M059J (cell line): ENCODE measurements around the gene CST3. TPM values are rescaled to one million over a fixed set of nuclear protein-coding genes. Genes with fewer than 3 reads are reported as not detected.
A peak's percentile ranks its signal among the peaks of the same experiment; 100 is the strongest.
"Not testable (repeated sequence)": the region's sequence is repeated elsewhere in the genome, so short reads cannot be mapped to it uniquely, and the experiment has no call there.

Experiments
- DNase-seq: peaks from one replicate; pipeline ENCODE4 v3.0.0-alpha.2; 2012; ENCODE audit warnings: low read depth
- total RNA-seq: library from RNA; depleted of rRNA; stranded (reverse); fragments of >200 nt; shearing (Covaris generic); gene quantifications from 2 replicates; pipeline ENCODE4 v1.2.3, GENCODE V29; 2014

The CST3 gene
- total RNA-seq, 1 experiment from 2014 or later: 411 TPM

GRCh38 chr20:23643659-23644058, 5.9 kb upstream of the CST3 start:
- no peak for DNase-seq

- DNase-seq: peak; percentile 94
Observed at GRCh38 chr20:23641936-23642751, 4.4 kb upstream of the CST3 start.

- DNase-seq: no peak
Observed at GRCh38 chr20:23640671-23641667, 3.2 kb upstream of the CST3 start.

GRCh38 chr20:23640018-23640601, 2.4 kb upstream of the CST3 start:
- DNase-seq: no peak

GRCh38 chr20:23639490-23639958, 1.8 kb upstream of the CST3 start:
- no peak for DNase-seq

GRCh38 chr20:23638309-23638708, 554 bp upstream of the CST3 start:
- DNase-seq: no peak

- no peak for DNase-seq
Observed at GRCh38 chr20:23636908-23637281, 860 bp downstream of the CST3 start.

- no peak for DNase-seq
Observed at GRCh38 chr20:23636182-23636907, 1.4 kb downstream of the CST3 start.

- DNase-seq: not testable (repeated sequence)
Observed at GRCh38 chr20:23635768-23636090, 2.0 kb downstream of the CST3 start.

- no peak for DNase-seq
Observed at GRCh38 chr20:23634985-23635767, 2.6 kb downstream of the CST3 start.

GRCh38 chr20:23634044-23634801, 3.5 kb downstream of the CST3 start:
- no peak for DNase-seq

GRCh38 chr20:23632711-23633573, 4.8 kb downstream of the CST3 start:
- DNase-seq: no peak

GRCh38 chr20:23631981-23632710, 5.6 kb downstream of the CST3 start:
- no peak for DNase-seq

GRCh38 chr20:23631226-23631822, 6.4 kb downstream of the CST3 start:
- no peak for DNase-seq

- no peak for DNase-seq
Observed at GRCh38 chr20:23630392-23630849, 7.3 kb downstream of the CST3 start.

GRCh38 chr20:23629542-23630391, 8.0 kb downstream of the CST3 start:
- no peak for DNase-seq

GRCh38 chr20:23629017-23629541, 8.7 kb downstream of the CST3 start:
- DNase-seq: peak; percentile 92
